CD4-positive, alpha-beta memory T cell (primary cell): ENCODE results near the gene IL17RB. TPM values are rescaled to one million over a fixed set of nuclear protein-coding genes. Genes with fewer than 3 reads are reported as not detected.

ENCODE experiments used
- CTCF ChIA-PET: fragments of 350-600 bp; sonication (Branson Sonifier 250); formaldehyde crosslinking; loops from one replicate; lab custom pipeline; 2021; ENCODE audit warnings: inconsistent platforms; ENCODE audit not compliant: partially characterized antibody; lab: Charles Lee
- POLR2A ChIA-PET: fragments of 350-600 bp; sonication (Branson Sonifier 250); formaldehyde crosslinking; loops from one replicate; lab custom pipeline; 2021; ENCODE audit not compliant: partially characterized antibody; lab: Charles Lee
- DNase-seq, 5 donors: peaks; one replicate each; pipeline versions ENCODE4 v3.0.0 to v3.0.0-alpha.2; 2020 to 2022; ENCODE audit warnings: mixed read lengths in 1 of 5
- H3K27ac ChIP-seq: one replicate; pipeline ENCODE4 v1.7.0; 2013; ENCODE audit warnings: low read depth, low read length
- H3K27me3 ChIP-seq: 2 replicates; pipeline ENCODE4 v1.7.0; 2013; ENCODE audit warnings: mild to moderate bottlenecking, low read length, moderate library complexity; ENCODE audit not compliant: insufficient read depth
- H3K36me3 ChIP-seq: 2 replicates; pipeline ENCODE4 v1.7.0; 2013; ENCODE audit warnings: mild to moderate bottlenecking, low read length, moderate library complexity; ENCODE audit not compliant: insufficient read depth
- H3K4me1 ChIP-seq: 2 replicates; pipeline ENCODE4 v1.7.0; 2013; ENCODE audit warnings: mild to moderate bottlenecking, low read length, moderate library complexity; ENCODE audit not compliant: insufficient read depth
- H3K4me3 ChIP-seq, 2 donors: one replicate each; pipeline ENCODE4 v1.7.0; 2013; ENCODE audit warnings: low read length in 2 of 2, mild to moderate bottlenecking in 1 of 2
- H3K9me3 ChIP-seq, 2 donors: one replicate each; pipeline ENCODE4 v1.7.0; 2013; ENCODE audit warnings: low read length in 2 of 2, control low read depth in 1 of 2; ENCODE audit not compliant: control insufficient read depth in 1 of 2
- H3K27ac Mint-ChIP-seq, 7 donors: one replicate each; pipeline ENCODE4 v1.8.0; 2020 to 2021; ENCODE audit warnings: mixed read lengths in 7 of 7, mild to moderate bottlenecking in 6 of 7, inconsistent platforms in 3 of 7, moderate library complexity in 3 of 7
- H3K27me3 Mint-ChIP-seq, 2 donors: one replicate each; pipeline ENCODE4 v1.8.0; 2020 to 2021; ENCODE audit warnings: mixed read lengths in 2 of 2
- H3K36me3 Mint-ChIP-seq, 2 donors: one replicate each; pipeline ENCODE4 v1.8.0; 2020 to 2021; ENCODE audit warnings: mixed read lengths in 2 of 2, inconsistent platforms in 1 of 2, mild to moderate bottlenecking in 1 of 2
- H3K4me1 Mint-ChIP-seq, 4 donors: one replicate each; pipeline ENCODE4 v1.8.0; 2020 to 2021; ENCODE audit warnings: mixed read lengths in 4 of 4, mild to moderate bottlenecking in 1 of 4
- H3K4me3 Mint-ChIP-seq, 8 donors: one replicate each; pipeline ENCODE4 v1.8.0; 2020 to 2021; ENCODE audit warnings: mixed read lengths in 8 of 8, mild to moderate bottlenecking in 7 of 8, moderate library complexity in 6 of 8, inconsistent platforms in 3 of 8
- H3K9me3 Mint-ChIP-seq, 8 donors: one replicate each; pipeline ENCODE4 v1.8.0; 2020 to 2021; ENCODE audit warnings: mixed read lengths in 8 of 8, mild to moderate bottlenecking in 5 of 8, inconsistent platforms in 3 of 8, moderate library complexity in 1 of 8
- intact Hi-C: fragments of 100-400 bp; cut with micrococcal nuclease; formaldehyde crosslinking; loops from one replicate; pipeline ENCODE4 v1.15.1; 2023
- polyA plus RNA-seq, 2 donors: library from polyadenylated mRNA; unstranded; fragments of 300-500 nt; fragmentation: Illumina TruSeq; gene quantifications; one replicate each; pipeline ENCODE4 v1.2.3, GENCODE V29; 2021
- total RNA-seq, 2 experiments: library from RNA; stranded (reverse); gene quantifications; one replicate each; pipeline ENCODE4 v1.2.3, GENCODE V29; 2021

IL17RB gene
- total and polyA plus RNA-seq, 4 experiments from 2014 or later = 0.09 to 1.0 (median 0.76) TPM

DNA sequence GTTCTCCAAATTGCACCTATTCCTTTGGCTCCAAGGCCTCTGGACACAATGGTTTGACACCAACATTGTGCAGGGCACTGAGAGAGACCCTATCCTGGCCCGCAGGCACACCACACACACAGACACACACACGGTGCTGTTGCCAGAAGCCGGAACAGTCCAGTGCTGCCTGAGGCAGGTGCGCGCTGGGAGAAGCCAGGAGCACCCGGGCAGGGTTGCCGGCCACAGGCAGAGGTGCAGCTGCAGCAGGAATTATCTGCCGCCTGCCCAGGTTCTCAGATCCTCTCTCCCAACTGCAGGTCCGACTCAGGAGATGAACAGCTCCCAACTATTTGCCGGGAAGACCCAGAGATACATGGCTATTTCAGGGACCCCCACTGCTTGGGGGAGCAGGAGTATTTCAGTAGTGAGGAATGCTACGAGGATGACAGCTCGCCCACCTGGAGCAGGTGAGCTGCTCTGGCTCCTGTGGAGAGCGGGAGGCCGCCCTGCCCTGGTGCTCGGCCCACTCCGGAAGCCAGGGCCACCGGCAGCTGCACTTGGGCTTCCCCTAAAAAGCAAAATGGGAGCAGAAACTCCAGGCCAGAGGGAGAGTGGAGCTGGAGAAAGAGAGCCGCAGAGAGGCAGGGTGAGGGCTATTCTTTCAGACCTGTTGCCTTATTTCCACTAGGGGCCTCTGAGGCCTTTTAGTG, 43.1 kb upstream of the IL17RB start:
- Histone ChIP-seq H3K27ac (no peak overlapping the region), H3K4me3 (no peak overlapping the region), H3K4me1 (no peaks in the 10 kb centered on the region), H3K9me3 (no peaks in the 10 kb centered on the region), H3K27me3 (no peaks in the 10 kb centered on the region), H3K36me3 (no peaks in the 10 kb centered on the region)
- ChIA-PET CTCF (no interaction called here), POLR2A (no interaction called here)
- Mint-ChIP-seq H3K4me1 (no peaks in the 10 kb centered on the region), H3K27ac (no peak overlapping the region), H3K9me3 (no peaks in the 10 kb centered on the region), H3K36me3 (no peaks in the 10 kb centered on the region), H3K27me3 (peaks cover 1 to 6% of the 10 kb centered on the region in 2 donors), H3K4me3 (no peak overlapping the region)
- DNase-seq = no peak
- intact Hi-C loops = no loop called here

DNA sequence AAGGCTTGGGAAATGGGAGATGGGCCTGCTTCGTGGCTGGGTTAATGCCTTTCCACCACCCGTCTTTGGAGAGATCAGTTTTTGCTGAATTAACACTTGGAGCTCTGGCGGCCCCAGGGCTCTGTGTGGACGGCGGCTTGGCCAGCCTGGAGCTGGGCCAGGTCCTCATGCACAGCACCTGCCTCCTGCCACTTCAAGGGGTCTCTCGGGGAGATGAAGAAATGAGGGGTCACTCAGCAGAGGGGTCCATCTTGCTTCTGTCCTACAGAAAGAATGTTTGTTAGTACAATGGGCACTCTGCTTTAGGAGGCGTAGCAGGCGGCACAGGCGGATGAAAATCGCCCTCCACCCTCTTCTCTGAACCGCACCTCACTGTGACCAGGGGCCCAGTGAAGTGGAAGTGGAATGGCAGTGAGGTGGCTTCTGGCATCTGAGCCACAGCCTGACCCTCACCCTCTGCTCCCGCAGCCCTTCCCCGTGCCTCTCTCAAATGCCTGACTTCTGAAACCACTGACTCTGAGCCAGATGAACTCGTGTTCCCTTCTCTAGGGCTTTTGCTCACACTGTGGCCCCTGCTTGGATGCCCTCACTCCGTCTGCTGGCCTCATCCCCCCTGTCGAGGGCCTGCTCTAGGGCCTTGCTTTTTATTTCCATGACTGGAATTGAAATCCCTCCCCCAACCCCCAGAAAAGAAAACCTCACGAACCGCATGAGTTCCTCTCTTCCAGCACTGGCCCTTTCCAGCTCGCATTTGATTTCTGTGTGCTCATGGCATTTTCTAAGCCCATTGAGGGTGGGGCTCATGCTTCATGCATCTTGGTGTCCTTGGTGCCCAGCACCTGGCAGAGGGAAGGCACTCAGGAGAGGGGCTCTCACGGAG, 42.3 kb upstream of the IL17RB start:
- Histone ChIP-seq H3K27me3 (no peaks in the 10 kb centered on the region), H3K4me3 (no peak overlapping the region), H3K9me3 (no peaks in the 10 kb centered on the region), H3K36me3 (no peaks in the 10 kb centered on the region), H3K27ac (no peak overlapping the region), H3K4me1 (no peaks in the 10 kb centered on the region)
- Mint-ChIP-seq H3K36me3 (no peaks in the 10 kb centered on the region), H3K9me3 (no peaks in the 10 kb centered on the region), H3K4me1 (no peaks in the 10 kb centered on the region), H3K27me3 (peaks cover 2 to 10% of the 10 kb centered on the region in 2 donors), H3K27ac (no peak overlapping the region), H3K4me3 (no peak overlapping the region)
- intact Hi-C loops = no loop called here
- POLR2A ChIA-PET = no interaction called here
- CTCF ChIA-PET = no interaction called here
- no peak for DNase-seq

DNA sequence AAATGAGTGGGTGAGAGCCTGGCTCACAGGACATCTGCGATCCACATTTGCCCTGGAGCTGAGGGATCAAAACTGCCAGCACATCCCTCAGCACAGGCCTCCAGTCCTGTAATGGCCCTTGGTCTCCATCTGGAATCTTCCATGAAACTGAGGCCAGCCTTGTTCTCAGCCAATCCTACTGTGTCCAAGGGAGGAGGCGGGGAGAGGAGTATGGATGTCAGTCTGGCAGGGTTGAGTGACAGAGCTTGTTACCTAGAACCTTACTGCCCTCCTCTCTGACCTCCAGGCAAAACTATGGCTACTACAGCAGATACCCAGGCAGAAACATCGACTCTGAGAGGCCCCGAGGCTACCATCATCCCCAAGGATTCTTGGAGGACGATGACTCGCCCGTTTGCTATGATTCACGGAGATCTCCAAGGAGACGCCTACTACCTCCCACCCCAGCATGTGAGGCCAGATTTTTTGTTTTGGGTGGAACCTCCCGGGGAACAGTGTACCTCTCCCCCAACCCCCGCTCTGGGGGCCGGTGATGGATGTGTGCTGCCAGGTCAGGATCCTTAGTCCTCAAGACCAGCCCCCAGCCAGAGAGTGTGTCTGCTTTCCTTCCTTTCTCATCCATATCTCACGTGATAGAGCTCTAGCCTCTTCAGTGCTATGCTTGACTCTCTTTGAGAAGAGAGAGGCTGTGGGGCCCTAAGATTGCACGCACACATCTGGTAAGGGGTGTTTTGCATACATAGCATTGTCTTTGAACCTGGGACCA, 41.5 kb upstream of the IL17RB start:
- no peak overlapping the region for H3K4me3 Mint-ChIP-seq
- no peak for DNase-seq
- CTCF ChIA-PET = no interaction called here
- H3K36me3 Mint-ChIP-seq = no peaks in the 10 kb centered on the region
- Histone ChIP-seq H3K27me3 (no peaks in the 10 kb centered on the region), H3K9me3 (no peaks in the 10 kb centered on the region), H3K4me1 (no peaks in the 10 kb centered on the region), H3K36me3 (no peaks in the 10 kb centered on the region), H3K4me3 (no peak overlapping the region), H3K27ac (no peak overlapping the region)
- no peaks in the 10 kb centered on the region for H3K4me1 Mint-ChIP-seq
- peaks cover 2 to 10% of the 10 kb centered on the region in 2 donors for H3K27me3 Mint-ChIP-seq
- POLR2A ChIA-PET = no interaction called here
- peak overlapping the region in 1 of 7 donors; percentile 38 for H3K27ac Mint-ChIP-seq
- intact Hi-C loops = no loop called here
- no peaks in the 10 kb centered on the region for H3K9me3 Mint-ChIP-seq

DNA sequence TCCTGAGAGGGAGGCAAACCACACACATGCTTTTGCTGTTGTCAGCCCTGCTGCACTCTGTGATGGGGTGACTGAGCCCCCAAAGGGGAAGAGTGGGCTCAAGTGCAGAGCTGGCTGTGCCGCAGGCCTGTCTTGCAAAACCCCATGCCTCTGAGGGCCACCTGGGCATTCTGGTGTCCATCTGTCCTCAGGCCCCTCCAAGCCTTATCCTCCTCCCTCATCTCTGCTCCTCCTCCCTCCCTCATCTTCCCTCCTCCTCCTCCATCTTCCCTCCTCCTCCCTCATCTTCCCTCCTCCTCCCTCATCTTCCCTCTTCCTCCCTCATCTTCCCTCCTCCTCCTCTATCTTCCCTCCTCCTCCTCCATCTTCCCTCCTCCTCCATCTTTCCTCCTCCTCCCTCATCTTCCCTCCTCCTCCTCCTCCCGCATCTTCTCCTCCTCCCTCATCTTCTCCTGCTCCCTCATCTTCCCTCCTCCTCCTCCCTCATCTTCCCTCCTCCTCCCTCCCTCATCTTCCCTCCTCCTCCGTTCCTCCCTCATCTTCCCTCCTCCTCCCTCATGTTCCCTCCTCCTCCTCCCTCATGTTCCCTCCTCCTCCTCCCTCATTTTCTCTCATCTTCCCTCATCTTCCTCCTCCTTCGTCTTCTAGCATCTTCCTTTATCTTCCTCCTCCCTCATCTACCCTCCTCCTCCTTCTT, 40.8 kb upstream of the IL17RB start:
- CTCF ChIA-PET = no interaction called here
- intact Hi-C loops = no loop called here
- no peaks in the 10 kb centered on the region for H3K36me3 Mint-ChIP-seq

DNA sequence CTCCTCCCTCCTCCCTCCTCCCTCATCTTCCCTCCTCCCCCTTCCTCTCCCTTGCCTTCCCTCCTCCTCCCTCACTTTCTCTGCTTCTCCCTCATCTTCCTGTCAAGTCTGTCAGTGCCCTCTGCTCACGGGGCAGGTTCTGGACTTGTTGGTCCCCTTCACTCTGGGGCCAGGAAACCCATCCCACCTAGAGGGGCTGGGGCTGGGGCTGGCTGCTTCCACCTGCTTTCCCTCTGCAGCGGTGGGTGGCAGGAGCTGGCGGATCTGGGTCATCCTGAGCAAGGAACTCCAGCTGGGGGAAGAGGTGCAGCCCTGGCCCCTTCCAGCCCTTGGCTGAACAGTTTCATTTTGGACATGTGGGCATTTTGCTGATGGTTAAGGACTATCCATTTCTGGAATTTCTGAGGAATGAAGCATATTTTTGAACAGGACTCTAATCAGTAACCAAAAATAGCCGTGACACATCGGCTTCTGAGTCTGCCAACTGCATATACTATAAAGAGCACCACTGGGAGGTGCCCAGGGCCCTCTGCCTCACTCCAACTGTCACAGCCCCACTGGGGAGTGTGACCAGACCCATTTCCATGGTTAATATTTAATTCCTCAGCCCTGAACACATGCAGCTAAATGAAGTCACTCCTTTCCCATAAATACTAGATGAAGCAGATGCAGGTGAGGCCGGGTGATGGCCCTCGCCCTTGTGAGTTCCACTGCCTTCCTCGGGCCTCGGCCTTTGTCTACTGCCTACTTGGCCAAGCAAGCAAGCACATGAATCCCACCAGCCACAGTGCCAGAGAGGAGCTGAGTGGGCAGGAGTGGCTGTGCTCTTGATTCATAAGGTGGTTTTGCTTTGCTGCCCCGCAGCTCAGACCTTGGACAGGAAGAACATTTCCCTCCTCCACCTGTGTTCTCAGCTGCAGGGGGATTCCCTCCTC, 39.9 kb upstream of the IL17RB start:
- ChIA-PET CTCF (no interaction called here), POLR2A (no interaction called here)
- H3K27me3 ChIP-seq = no peaks in the 10 kb centered on the region
- no peak overlapping the region for H3K4me3 Mint-ChIP-seq
- H3K27me3 Mint-ChIP-seq = peaks cover 2 to 10% of the 10 kb centered on the region in 2 donors
- H3K9me3 Mint-ChIP-seq = no peaks in the 10 kb centered on the region
- intact Hi-C loops = no loop called here
- H3K4me3 ChIP-seq = no peak overlapping the region
- no peaks in the 10 kb centered on the region for H3K9me3 ChIP-seq
- H3K27ac Mint-ChIP-seq = peak overlapping the region in 1 of 7 donors; percentile 32
- no peak overlapping the region for H3K27ac ChIP-seq
- no peaks in the 10 kb centered on the region for H3K4me1 ChIP-seq
- no peaks in the 10 kb centered on the region for H3K36me3 Mint-ChIP-seq
- no peak for DNase-seq
- H3K36me3 ChIP-seq = no peaks in the 10 kb centered on the region
- no peaks in the 10 kb centered on the region for H3K4me1 Mint-ChIP-seq

More for the DNA sequence above, 40.8 kb upstream of the IL17RB start:
- H3K9me3 ChIP-seq = no peaks in the 10 kb centered on the region
- H3K4me1 ChIP-seq = no peaks in the 10 kb centered on the region
- H3K27ac ChIP-seq = no peak overlapping the region
- Mint-ChIP-seq H3K27me3 (peaks cover 2 to 10% of the 10 kb centered on the region in 2 donors), H3K9me3 (no peaks in the 10 kb centered on the region), H3K4me1 (no peaks in the 10 kb centered on the region), H3K4me3 (no peak overlapping the region), H3K27ac (no peak overlapping the region)
- H3K36me3 ChIP-seq = no peaks in the 10 kb centered on the region
- H3K27me3 ChIP-seq = no peaks in the 10 kb centered on the region
- no peak overlapping the region for H3K4me3 ChIP-seq
- DNase-seq = no peak
- POLR2A ChIA-PET = no interaction called here

- POLR2A ChIA-PET = no interaction called here
- Histone ChIP-seq H3K9me3 (no peaks in the 10 kb centered on the region), H3K4me3 (no peak overlapping the region), H3K27ac (no peak overlapping the region), H3K36me3 (no peaks in the 10 kb centered on the region), H3K4me1 (no peaks in the 10 kb centered on the region), H3K27me3 (no peaks in the 10 kb centered on the region)
- DNase-seq = no peak
- peaks cover 2 to 10% of the 10 kb centered on the region in 2 donors for H3K27me3 Mint-ChIP-seq
- no peak overlapping the region for H3K4me3 Mint-ChIP-seq
- H3K9me3 Mint-ChIP-seq = no peaks in the 10 kb centered on the region
- no peaks in the 10 kb centered on the region for H3K4me1 Mint-ChIP-seq
- intact Hi-C loops = no loop called here
- no peaks in the 10 kb centered on the region for H3K36me3 Mint-ChIP-seq
- H3K27ac Mint-ChIP-seq = no peak overlapping the region
- CTCF ChIA-PET = no interaction called here
These were observed 39.1 kb upstream of the IL17RB start for GRCh38 chr3:53807117-53807810.
